Skeletal muscle tissue (tissue), 4 donors: ENCODE measurements around the gene NTNG2. TPM values are rescaled to one million over a fixed set of nuclear protein-coding genes. Genes with fewer than 3 reads are reported as not detected.

Experiments
- H3K27ac ChIP-seq: one replicate; pipeline ENCODE4 v1.7.0; 2013; ENCODE audit warnings: mild to moderate bottlenecking, low read depth, low read length, inconsistent platforms
- H3K27me3 ChIP-seq, 3 donors: one replicate each; pipeline ENCODE4 v1.7.0; 2013; ENCODE audit warnings: low read length in 3 of 3; ENCODE audit not compliant: control insufficient read depth in 3 of 3, insufficient read depth in 3 of 3
- H3K36me3 ChIP-seq, 3 donors: one replicate each; pipeline ENCODE4 v1.7.0; 2013; ENCODE audit warnings: low read length in 3 of 3; ENCODE audit not compliant: control insufficient read depth in 3 of 3, insufficient read depth in 3 of 3
- H3K4me1 ChIP-seq, 3 donors: one replicate each; pipeline ENCODE4 v1.7.0; 2013; ENCODE audit warnings: low read length in 3 of 3, mild to moderate bottlenecking in 3 of 3; ENCODE audit not compliant: control insufficient read depth in 3 of 3, insufficient read depth in 3 of 3
- H3K4me3 ChIP-seq, 3 donors: one replicate each; pipeline ENCODE4 v1.7.0; 2013; ENCODE audit warnings: low read length in 3 of 3
- H3K9ac ChIP-seq, 3 donors: one replicate each; pipeline ENCODE4 v1.7.0; 2013; ENCODE audit warnings: low read length in 3 of 3, mild to moderate bottlenecking in 3 of 3, moderate library complexity in 2 of 3, low read depth in 1 of 3
- H3K9me3 ChIP-seq, 3 donors: one replicate each; pipeline ENCODE4 v1.7.0; 2013; ENCODE audit warnings: low read length in 3 of 3; ENCODE audit not compliant: control insufficient read depth in 3 of 3
- total RNA-seq: library from RNA; depleted of rRNA; stranded (reverse); fragments of >200 nt; gene quantifications from one replicate; pipeline ENCODE4 v1.2.3, GENCODE V29; 2014
- donor health status: Osteomylitis.

The NTNG2 gene
- total RNA-seq, 1 donor from 2014 or later: under 0.01 TPM

DNA sequence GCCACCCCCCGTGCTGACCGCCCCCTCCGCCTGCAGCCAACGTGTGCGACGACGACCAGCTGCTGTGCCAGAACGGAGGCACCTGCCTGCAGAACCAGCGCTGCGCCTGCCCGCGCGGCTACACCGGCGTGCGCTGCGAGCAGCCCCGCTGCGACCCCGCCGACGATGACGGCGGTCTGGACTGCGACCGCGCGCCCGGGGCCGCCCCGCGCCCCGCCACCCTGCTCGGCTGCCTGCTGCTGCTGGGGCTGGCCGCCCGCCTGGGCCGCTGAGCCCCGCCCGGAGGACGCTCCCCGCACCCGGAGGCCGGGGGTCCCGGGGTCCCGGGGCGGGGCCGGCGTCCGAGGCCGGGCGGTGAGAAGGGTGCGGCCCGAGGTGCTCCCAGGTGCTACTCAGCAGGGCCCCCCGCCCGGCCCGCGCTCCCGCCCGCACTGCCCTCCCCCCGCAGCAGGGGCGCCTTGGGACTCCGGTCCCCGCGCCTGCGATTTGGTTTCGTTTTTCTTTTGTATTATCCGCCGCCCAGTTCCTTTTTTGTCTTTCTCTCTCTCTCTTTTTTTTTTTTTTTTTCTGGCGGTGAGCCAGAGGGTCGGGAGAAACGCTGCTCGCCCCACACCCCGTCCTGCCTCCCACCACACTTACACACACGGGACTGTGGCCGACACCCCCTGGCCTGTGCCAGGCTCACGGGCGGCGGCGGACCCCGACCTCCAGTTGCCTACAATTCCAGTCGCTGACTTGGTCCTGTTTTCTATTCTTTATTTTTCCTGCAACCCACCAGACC is 80.2 kb downstream of the NTNG2 start:
- Histone ChIP-seq H3K36me3 (no peaks in the 10 kb centered on the region), H3K4me1 (peaks cover 0 to 16% (median 15%) of the 10 kb centered on the region in 3 donors), H3K9me3 (no peaks in the 10 kb centered on the region), H3K9ac (peak overlapping the region in 1 of 3 donors; percentile 64), H3K4me3 (peak overlapping the region; percentile 65 to 76 (median 75)), H3K27ac (no peak overlapping the region), H3K27me3 (peaks cover 25 to 52% (median 27%) of the 10 kb centered on the region in 3 donors)

DNA sequence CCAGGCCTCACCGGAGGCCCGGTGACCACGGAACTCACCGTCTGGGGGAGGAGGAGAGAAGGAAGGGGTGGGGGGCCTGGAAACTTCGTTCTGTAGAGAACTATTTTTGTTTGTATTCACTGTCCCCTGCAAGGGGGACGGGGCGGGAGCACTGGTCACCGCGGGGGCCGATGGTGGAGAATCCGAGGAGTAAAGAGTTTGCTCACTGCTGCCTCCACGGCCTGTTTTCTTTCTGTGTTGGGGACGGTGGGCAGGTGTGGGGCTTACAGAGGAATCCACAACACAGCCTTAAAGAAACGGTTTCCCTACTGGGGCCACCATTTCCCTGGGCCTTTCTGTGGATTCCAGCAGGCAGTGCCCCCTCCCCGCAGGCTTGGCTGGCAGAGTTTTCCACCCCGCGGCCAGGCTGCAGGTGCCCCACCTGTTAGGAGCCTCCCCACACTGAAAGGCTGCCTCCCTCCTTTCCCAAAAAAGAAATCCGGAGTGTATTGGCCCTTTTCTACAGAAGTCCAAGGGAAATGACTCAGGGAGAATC is 80.8 kb downstream of the NTNG2 start:
- peaks cover 25 to 48% (median 27%) of the 10 kb centered on the region in 3 donors for H3K27me3 ChIP-seq
- peaks cover 0 to 16% (median 15%) of the 10 kb centered on the region in 3 donors for H3K4me1 ChIP-seq
- H3K27ac ChIP-seq: no peak overlapping the region
- H3K36me3 ChIP-seq: no peaks in the 10 kb centered on the region
- no peaks in the 10 kb centered on the region for H3K9me3 ChIP-seq
- peak overlapping the region; percentile 51 to 70 (median 65) for H3K4me3 ChIP-seq
- peak overlapping the region in 2 of 3 donors; percentile 14 to 64 for H3K9ac ChIP-seq

DNA sequence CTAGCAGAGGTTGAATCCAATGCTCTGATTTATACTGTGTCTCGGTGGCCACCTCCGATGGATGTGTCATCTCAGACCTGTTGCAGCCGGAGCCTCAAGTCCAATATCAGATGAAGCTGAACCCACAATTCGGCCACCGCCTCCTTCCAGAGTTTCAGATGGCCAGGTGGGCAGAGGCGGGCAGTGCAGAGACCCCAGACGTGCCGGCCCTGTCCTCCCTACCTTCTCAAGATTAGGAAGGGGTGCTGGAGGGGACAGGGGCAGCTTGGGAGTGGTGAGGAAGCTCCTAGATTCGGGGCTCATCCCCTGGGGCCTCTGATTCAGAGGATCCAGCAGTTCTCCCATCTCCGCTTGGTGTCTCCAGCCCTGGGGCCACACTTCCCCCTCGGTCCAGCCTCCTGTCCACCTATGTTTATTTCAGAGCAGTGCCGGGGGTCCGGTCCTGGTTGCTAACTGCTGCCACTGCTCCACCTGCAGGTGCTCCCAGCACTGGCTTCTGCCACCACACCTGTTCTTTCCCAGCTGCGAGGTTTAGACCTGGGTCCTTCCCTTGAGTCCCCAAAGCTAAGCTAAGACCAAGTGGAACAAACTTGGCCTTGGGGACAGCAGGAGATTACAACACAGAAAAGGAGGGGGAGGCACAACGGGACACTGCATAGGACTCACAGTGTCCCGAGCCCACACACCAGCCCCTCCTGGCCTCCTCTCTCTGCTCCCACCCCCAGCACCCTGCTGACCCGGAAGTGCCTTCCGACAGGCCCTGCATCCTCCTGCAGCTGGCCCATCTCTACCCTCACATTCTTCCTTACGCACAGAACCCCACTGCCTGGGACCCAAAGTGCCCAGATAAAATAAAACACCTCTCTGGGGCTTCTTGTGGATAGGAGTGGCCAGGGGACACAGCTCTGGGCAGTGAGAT is 81.6 kb downstream of the NTNG2 start:
- Histone ChIP-seq H3K27me3 (peaks cover 25 to 45% (median 27%) of the 10 kb centered on the region in 3 donors), H3K4me3 (no peak overlapping the region), H3K36me3 (no peaks in the 10 kb centered on the region), H3K4me1 (peaks cover 0 to 16% (median 15%) of the 10 kb centered on the region in 3 donors), H3K9ac (no peak overlapping the region), H3K9me3 (no peaks in the 10 kb centered on the region), H3K27ac (no peak overlapping the region)

DNA sequence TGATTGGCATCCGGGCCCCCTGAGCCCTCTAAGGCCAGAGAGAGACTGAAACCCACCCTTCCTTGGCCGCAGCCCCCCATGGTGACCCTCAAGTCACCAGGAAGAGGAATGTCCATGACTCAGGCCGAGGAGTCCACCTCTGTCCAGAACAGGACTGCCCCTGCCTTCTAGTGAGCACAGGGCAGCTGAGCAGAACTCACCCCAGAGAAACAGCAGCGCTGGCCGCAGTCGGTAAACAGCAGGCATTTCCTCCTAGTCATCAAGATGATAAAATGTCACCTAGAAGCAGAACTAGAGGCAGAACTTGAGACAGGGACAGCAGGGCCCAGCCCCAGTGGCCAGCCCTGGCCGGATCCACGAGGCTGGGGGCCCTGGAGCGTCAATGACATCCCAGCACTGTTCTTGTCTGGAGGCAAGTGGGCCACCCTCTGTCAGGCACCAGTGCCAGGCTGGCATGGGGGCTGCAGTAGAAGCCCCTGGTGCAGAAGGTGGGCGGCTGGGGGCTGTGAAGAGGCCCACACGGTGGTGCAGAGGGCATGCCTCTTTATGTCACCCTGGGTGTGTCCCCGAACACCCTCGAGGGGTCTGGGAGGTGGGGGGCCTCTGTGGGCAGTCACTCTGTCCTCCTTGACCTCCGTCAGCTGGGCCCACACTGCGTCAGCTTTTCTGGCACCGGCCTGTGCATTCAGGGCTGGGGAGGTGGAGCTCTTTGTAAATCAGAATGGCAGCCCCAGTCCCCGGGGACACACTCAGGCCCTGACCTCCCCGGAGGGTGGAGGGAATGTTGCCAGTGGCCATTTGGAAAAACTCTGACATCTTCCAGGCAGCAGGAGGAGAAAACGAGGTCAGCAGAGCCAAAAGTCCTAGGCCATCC is 83.0 kb downstream of the NTNG2 start:
- no peaks in the 10 kb centered on the region for H3K9me3 ChIP-seq
- H3K27ac ChIP-seq: no peak overlapping the region
- H3K9ac ChIP-seq: no peak overlapping the region
- H3K4me3 ChIP-seq: no peak overlapping the region
- H3K4me1 ChIP-seq: peaks cover 0 to 16% (median 15%) of the 10 kb centered on the region in 3 donors
- no peaks in the 10 kb centered on the region for H3K36me3 ChIP-seq
- H3K27me3 ChIP-seq: peaks cover 23 to 40% (median 28%) of the 10 kb centered on the region in 3 donors

DNA sequence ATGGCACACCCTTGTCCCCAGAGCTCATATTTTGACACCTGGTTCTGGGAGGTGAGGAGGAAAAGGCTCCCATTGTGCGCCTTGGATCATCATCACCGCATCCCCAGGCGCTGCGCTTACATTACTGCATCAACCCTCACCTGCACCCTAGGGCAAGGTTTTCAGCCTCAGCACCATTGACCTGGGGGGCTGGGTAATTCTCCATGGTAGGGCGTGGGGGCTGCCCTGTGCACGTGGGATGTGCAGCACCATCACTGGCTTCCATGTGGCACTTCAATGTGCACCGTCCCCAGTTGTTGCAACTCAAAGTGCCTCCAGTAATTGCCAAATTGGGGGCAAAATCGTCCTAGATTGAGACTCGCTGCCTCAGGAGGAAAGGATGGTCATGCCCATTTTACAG is 83.6 kb downstream of the NTNG2 start:
- Histone ChIP-seq H3K4me1 (peaks cover 0 to 16% (median 15%) of the 10 kb centered on the region in 3 donors), H3K27ac (no peak overlapping the region), H3K9me3 (no peaks in the 10 kb centered on the region), H3K27me3 (peaks cover 23 to 40% (median 28%) of the 10 kb centered on the region in 3 donors), H3K4me3 (no peak overlapping the region), H3K9ac (no peak overlapping the region), H3K36me3 (no peaks in the 10 kb centered on the region)

DNA sequence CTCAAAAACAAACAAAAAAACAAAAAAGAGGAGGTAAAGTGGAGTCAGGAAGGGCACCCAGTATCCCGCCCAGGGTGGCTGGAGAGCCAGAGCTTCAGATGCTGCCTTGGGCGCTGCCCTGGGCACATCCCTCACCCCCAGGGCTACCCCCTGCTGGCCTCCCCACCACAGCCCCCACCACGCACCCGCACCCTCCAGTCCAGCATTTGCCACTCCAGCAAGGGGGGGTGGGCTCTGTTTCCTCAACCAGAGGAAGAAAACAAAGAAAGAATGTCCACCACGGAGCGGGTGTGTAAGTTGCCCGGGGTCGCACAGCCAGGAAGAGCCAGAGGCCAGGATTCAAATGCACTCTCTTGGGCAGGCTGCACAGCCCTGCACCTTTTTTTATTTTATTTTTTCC is 86.1 kb downstream of the NTNG2 start:
- H3K36me3 ChIP-seq: no peaks in the 10 kb centered on the region
- H3K9me3 ChIP-seq: no peaks in the 10 kb centered on the region
- peaks cover 18 to 28% (median 26%) of the 10 kb centered on the region in 3 donors for H3K27me3 ChIP-seq
- no peak overlapping the region for H3K9ac ChIP-seq
- H3K27ac ChIP-seq: no peak overlapping the region
- H3K4me3 ChIP-seq: no peak overlapping the region
- peaks cover 0 to 5% (median under 1%) of the 10 kb centered on the region in 3 donors for H3K4me1 ChIP-seq

DNA sequence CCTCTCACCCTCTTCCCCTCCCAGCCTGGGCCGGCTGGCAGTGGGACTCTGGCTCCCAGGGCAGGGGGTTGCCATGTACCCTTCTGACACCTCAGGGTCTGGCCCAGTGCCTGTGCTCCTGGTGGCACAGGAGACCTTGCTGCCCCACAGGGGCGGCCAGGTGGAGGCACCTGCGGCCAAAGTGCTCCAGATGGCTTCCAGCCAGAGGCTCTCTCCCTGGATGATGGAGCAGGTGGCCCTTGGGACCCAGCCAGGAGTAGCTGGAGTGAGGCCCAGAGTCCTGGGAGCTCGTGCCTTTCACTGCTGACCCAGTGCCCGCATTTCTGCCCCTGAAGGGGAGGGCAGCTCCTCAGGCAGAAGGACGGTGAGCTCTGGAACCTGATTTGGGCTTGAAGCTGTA is 87.3 kb downstream of the NTNG2 start:
- H3K27ac ChIP-seq: no peak overlapping the region
- no peaks in the 10 kb centered on the region for H3K9me3 ChIP-seq
- H3K36me3 ChIP-seq: no peaks in the 10 kb centered on the region
- no peak overlapping the region for H3K9ac ChIP-seq
- H3K27me3 ChIP-seq: peaks cover 18 to 25% (median 20%) of the 10 kb centered on the region in 3 donors
- H3K4me3 ChIP-seq: no peak overlapping the region
- H3K4me1 ChIP-seq: peaks cover 0 to 5% (median 0%) of the 10 kb centered on the region in 3 donors

DNA sequence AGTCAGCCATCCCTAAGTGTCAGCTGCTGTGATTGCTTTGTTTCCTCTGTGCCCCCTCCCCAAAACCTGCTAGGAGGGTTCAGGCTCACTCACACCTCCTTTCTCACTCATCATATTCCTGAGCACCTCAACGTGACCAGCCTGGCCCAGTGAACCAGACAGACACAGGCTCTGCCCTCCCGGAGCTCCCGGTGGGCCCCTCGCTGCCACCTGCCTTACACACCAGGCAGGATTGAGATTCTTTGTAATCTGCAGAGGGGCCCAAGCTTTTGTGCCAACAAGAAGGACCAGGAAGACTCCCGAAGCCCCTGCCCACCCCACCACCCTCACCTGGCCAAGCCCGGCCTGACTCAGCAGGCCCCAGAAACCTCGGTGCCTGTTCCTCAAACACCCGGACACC is 87.8 kb downstream of the NTNG2 start:
- H3K4me1 ChIP-seq: peaks cover 0 to 5% (median 0%) of the 10 kb centered on the region in 3 donors
- peaks cover 16 to 21% (median 17%) of the 10 kb centered on the region in 3 donors for H3K27me3 ChIP-seq
- H3K9me3 ChIP-seq: no peaks in the 10 kb centered on the region
- no peaks in the 10 kb centered on the region for H3K36me3 ChIP-seq
- no peak overlapping the region for H3K4me3 ChIP-seq
- H3K9ac ChIP-seq: no peak overlapping the region
- H3K27ac ChIP-seq: no peak overlapping the region
